Liver (tissue), 9 donors: ENCODE measurements around the gene LENG9. TPM values are rescaled to one million over a fixed set of nuclear protein-coding genes. Genes with fewer than 3 reads are reported as not detected.

Source experiments
- DNase-seq: peaks from one replicate; pipeline ENCODE4 v3.0.0-alpha.2; 2017; ENCODE audit warnings: low spot score
- H3K27ac ChIP-seq, 2 donors: one replicate each; pipeline ENCODE4 v1.7.0; 2013; ENCODE audit warnings: inconsistent platforms in 2 of 2, low read length in 2 of 2, control low read depth in 1 of 2, low read depth in 1 of 2, mild to moderate bottlenecking in 1 of 2
- H3K27me3 ChIP-seq, 4 donors: one replicate each; pipeline versions ENCODE4 v1.6.1 to v1.7.0; 2013; ENCODE audit warnings: low read length in 3 of 4, inconsistent platforms in 1 of 4, mild to moderate bottlenecking in 1 of 4, moderate library complexity in 1 of 4; ENCODE audit not compliant: control insufficient read depth in 4 of 4, insufficient read depth in 4 of 4
- H3K36me3 ChIP-seq, 4 donors: one replicate each; pipeline versions ENCODE4 v1.6.1 to v1.7.0; 2013; ENCODE audit warnings: low read length in 3 of 4, mild to moderate bottlenecking in 3 of 4, low read depth in 1 of 4, moderate library complexity in 1 of 4; ENCODE audit not compliant: control insufficient read depth in 4 of 4, insufficient read depth in 3 of 4
- H3K4me1 ChIP-seq, 4 donors: one replicate each; pipeline versions ENCODE4 v1.6.1 to v1.7.0; 2013; ENCODE audit warnings: low read length in 3 of 4, mild to moderate bottlenecking in 3 of 4, moderate library complexity in 1 of 4; ENCODE audit not compliant: control insufficient read depth in 4 of 4, insufficient read depth in 4 of 4
- H3K4me3 ChIP-seq, 3 donors: one replicate each; pipeline versions ENCODE4 v1.6.1 to v1.7.0; 2013; ENCODE audit warnings: low read length in 3 of 3, control low read depth in 1 of 3, low read depth in 1 of 3, mild to moderate bottlenecking in 1 of 3
- H3K9ac ChIP-seq, 2 donors: one replicate each; pipeline ENCODE4 v1.7.0; 2013; ENCODE audit warnings: low read length in 2 of 2, mild to moderate bottlenecking in 2 of 2, moderate library complexity in 2 of 2, control low read depth in 1 of 2, low read depth in 1 of 2
- H3K9me3 ChIP-seq, 4 donors: one replicate each; pipeline versions ENCODE4 v1.6.1 to v1.7.0; 2013; ENCODE audit warnings: low read length in 3 of 4; ENCODE audit not compliant: control insufficient read depth in 4 of 4
- EGR1 ChIP-seq, 2 donors: IDR thresholded peaks; 2 replicates each; pipeline ENCODE4 v1.6.1; 2016 to 2018; ENCODE audit warnings: antibody characterized with exemption in 2 of 2, low read depth in 2 of 2
- FOXA1 ChIP-seq: IDR thresholded peaks from 2 replicates; pipeline ENCODE4 v1.6.1; 2016; ENCODE audit warnings: antibody characterized with exemption
- FOXA2 ChIP-seq: IDR thresholded peaks from 2 replicates; pipeline ENCODE4 v1.6.1; 2016; ENCODE audit warnings: antibody characterized with exemption
- GABPA ChIP-seq, 2 donors: IDR thresholded peaks in 1 of 2; conservative IDR thresholded peaks in 1 of 2; 2 replicates each; pipeline ENCODE4 v1.6.1; 2016; ENCODE audit warnings: antibody characterized with exemption in 2 of 2, mild to moderate bottlenecking in 1 of 2, moderate library complexity in 1 of 2
- HNF4A ChIP-seq, 2 donors: conservative IDR thresholded peaks; 2 replicates each; pipeline ENCODE4 v1.6.1; 2016; ENCODE audit warnings: antibody characterized with exemption in 2 of 2, mild to moderate bottlenecking in 2 of 2
- HNF4G ChIP-seq: IDR thresholded peaks from 2 replicates; pipeline ENCODE4 v1.6.1; 2016; ENCODE audit warnings: antibody characterized with exemption
- JUND ChIP-seq, 2 donors: IDR thresholded peaks; 2 replicates each; pipeline ENCODE4 v1.6.1; 2016; ENCODE audit warnings: antibody characterized with exemption in 2 of 2
- NR2F2 ChIP-seq: IDR thresholded peaks from 2 replicates; pipeline ENCODE4 v1.6.1; 2016; ENCODE audit warnings: antibody characterized with exemption
- RAD21 ChIP-seq, 2 donors: IDR thresholded peaks; 2 replicates each; pipeline ENCODE4 v1.6.1; 2016; ENCODE audit warnings: antibody characterized with exemption in 2 of 2, mild to moderate bottlenecking in 2 of 2
- RXRA ChIP-seq, 2 donors: IDR thresholded peaks; 2 replicates each; pipeline ENCODE4 v1.6.1; 2017 to 2018; ENCODE audit warnings: antibody characterized with exemption in 2 of 2, mild to moderate bottlenecking in 1 of 2
- SP1 ChIP-seq: IDR thresholded peaks from 2 replicates; pipeline ENCODE4 v1.6.1; 2018; ENCODE audit warnings: antibody characterized with exemption, mild to moderate bottlenecking
- TAF1 ChIP-seq: conservative IDR thresholded peaks from 2 replicates; pipeline ENCODE4 v1.6.1; 2016; ENCODE audit warnings: antibody characterized with exemption, mild to moderate bottlenecking
- YY1 ChIP-seq: IDR thresholded peaks from 2 replicates; pipeline ENCODE4 v1.6.1; 2016; ENCODE audit warnings: antibody characterized with exemption, mild to moderate bottlenecking
- WGBS: extraction: QIAGEN DNeasy Blood & Tissue Kit; methylation state at CpG from one replicate; pipeline ENCODE4 v1.1.7; 2013; 5-methylcytosine and 5-hydroxymethylcytosine counted together
- polyA plus RNA-seq, 2 donors: library from polyadenylated mRNA; stranded (reverse) in 1 of 2; unstranded in 1 of 2; fragments of 200-250 nt in 1 of 2; fragments of >200 nt in 1 of 2; fragmentation: Nextera tagmentation in 1 of 2; extraction: Ambion mirVana in 1 of 2; gene quantifications; one replicate each; pipeline versions ENCODE4 v1.2.1 to v1.2.3, GENCODE V29; 2013 to 2015
- total RNA-seq, 2 donors: library from RNA; depleted of rRNA; stranded (reverse); fragments of >200 nt; gene quantifications; one replicate each; pipeline ENCODE4 v1.2.3, GENCODE V29; 2014
- TF ChIP-seq, protein P1 (sequence below): IDR thresholded peaks from 2 replicates; pipeline ENCODE4 v1.6.1; 2016; ENCODE audit warnings: antibody characterized with exemption
- TF ChIP-seq, protein P2 (sequence below): IDR thresholded peaks from 2 replicates; pipeline ENCODE4 v1.6.1; 2016; ENCODE audit warnings: antibody characterized with exemption
- TF ChIP-seq, protein P3 (sequence below): IDR thresholded peaks from 2 replicates; pipeline ENCODE4 v1.6.1; 2016; ENCODE audit warnings: antibody characterized with exemption, mild to moderate bottlenecking
- TF ChIP-seq, protein P4 (sequence below): IDR thresholded peaks from 2 replicates; pipeline ENCODE4 v1.6.1; 2016; ENCODE audit warnings: antibody characterized with exemption
- TF ChIP-seq, protein P5 (sequence below): fragments of 150-350 bp; IDR thresholded peaks from 2 replicates; pipeline ENCODE4 v1.5.1; 2017; ENCODE audit warnings: improper control_type of control experiment, low read depth, low read length; ENCODE audit not compliant: missing input control
- donor health status: healthy.
- donor health status: healthy.
- donor health status: healthy.
- donor health status: healthy.
- donor health status: healthy.

The LENG9 gene
- total and polyA plus RNA-seq, 4 donors, result 0.19 to 6.9 (median 2.0) TPM

DNA sequence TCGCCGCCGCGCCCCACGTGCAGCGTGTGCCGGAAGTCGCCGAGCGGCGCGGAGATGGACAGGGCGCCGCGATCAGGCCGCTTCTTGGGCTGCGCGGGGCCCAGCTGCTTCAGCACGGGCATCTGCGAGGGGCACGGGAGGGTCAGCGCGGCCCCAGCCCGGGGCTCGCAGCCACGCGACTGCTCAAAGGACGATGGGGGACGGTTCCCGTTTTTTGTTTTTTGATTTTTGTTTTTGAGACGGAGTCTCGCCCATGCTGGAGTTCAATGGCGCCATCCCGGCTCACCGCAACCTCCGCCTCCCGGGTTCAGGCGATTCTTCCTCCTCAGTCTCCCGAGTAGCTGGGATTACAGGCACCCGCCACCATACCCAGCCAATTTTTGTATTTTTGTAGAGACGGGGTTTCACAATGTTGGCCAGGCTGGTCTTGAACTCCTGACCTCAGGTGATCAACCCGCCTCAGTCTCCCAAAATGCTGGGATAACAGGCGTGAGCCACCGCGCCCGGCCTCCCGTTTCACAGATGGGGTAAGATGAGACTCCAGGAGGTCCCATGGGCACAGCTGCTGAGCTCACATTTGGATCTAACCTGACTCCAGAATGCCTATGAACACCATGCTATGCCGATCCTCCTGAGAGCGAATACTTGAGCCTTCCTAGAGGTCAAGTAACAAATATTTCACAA, 2.0 kb upstream of the LENG9 start:
- H3K4me1 ChIP-seq, result peaks cover 8 to 26% (median 17%) of the 10 kb centered on the region in 4 donors

More for the DNA sequence above, 2.0 kb upstream of the LENG9 start:
- peak overlapping the region in 1 of 3 donors; percentile 61 for H3K4me3 ChIP-seq
- no peak overlapping the region for H3K27ac ChIP-seq
- no peak for DNase-seq
- TF ChIP-seq, protein P1, sequence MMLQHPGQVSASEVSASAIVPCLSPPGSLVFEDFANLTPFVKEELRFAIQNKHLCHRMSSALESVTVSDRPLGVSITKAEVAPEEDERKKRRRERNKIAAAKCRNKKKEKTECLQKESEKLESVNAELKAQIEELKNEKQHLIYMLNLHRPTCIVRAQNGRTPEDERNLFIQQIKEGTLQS, result no peak
- TF ChIP-seq TAF1 (no peak), RAD21 (IDR thresholded peaks at IDR 0.05) (no peak), NR2F2 (no peak), GABPA (IDR thresholded peaks at IDR 0.05 in 1 of 2, conservative IDR thresholded peaks at IDR 0.05 in 1 of 2) (no peak), HNF4A (conservative IDR thresholded peaks at IDR 0.05) (no peak), JUND (IDR thresholded peaks at IDR 0.05) (no peak), YY1 (no peak), FOXA1 (no peak), EGR1 (IDR thresholded peaks at IDR 0.05; ENCODE audit: low read depth in 2 of 2) (no peak), FOXA2 (no peak), SP1 (no peak), HNF4G (no peak), RXRA (IDR thresholded peaks at IDR 0.05) (no peak)
- TF ChIP-seq, protein P2, sequence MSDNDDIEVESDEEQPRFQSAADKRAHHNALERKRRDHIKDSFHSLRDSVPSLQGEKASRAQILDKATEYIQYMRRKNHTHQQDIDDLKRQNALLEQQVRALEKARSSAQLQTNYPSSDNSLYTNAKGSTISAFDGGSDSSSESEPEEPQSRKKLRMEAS, result no peak
- TF ChIP-seq, protein P3, sequence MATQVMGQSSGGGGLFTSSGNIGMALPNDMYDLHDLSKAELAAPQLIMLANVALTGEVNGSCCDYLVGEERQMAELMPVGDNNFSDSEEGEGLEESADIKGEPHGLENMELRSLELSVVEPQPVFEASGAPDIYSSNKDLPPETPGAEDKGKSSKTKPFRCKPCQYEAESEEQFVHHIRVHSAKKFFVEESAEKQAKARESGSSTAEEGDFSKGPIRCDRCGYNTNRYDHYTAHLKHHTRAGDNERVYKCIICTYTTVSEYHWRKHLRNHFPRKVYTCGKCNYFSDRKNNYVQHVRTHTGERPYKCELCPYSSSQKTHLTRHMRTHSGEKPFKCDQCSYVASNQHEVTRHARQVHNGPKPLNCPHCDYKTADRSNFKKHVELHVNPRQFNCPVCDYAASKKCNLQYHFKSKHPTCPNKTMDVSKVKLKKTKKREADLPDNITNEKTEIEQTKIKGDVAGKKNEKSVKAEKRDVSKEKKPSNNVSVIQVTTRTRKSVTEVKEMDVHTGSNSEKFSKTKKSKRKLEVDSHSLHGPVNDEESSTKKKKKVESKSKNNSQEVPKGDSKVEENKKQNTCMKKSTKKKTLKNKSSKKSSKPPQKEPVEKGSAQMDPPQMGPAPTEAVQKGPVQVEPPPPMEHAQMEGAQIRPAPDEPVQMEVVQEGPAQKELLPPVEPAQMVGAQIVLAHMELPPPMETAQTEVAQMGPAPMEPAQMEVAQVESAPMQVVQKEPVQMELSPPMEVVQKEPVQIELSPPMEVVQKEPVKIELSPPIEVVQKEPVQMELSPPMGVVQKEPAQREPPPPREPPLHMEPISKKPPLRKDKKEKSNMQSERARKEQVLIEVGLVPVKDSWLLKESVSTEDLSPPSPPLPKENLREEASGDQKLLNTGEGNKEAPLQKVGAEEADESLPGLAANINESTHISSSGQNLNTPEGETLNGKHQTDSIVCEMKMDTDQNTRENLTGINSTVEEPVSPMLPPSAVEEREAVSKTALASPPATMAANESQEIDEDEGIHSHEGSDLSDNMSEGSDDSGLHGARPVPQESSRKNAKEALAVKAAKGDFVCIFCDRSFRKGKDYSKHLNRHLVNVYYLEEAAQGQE, result no peak
- TF ChIP-seq, protein P4, sequence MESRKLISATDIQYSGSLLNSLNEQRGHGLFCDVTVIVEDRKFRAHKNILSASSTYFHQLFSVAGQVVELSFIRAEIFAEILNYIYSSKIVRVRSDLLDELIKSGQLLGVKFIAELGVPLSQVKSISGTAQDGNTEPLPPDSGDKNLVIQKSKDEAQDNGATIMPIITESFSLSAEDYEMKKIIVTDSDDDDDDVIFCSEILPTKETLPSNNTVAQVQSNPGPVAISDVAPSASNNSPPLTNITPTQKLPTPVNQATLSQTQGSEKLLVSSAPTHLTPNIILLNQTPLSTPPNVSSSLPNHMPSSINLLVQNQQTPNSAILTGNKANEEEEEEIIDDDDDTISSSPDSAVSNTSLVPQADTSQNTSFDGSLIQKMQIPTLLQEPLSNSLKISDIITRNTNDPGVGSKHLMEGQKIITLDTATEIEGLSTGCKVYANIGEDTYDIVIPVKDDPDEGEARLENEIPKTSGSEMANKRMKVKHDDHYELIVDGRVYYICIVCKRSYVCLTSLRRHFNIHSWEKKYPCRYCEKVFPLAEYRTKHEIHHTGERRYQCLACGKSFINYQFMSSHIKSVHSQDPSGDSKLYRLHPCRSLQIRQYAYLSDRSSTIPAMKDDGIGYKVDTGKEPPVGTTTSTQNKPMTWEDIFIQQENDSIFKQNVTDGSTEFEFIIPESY, result no peak
- TF ChIP-seq, protein P5, sequence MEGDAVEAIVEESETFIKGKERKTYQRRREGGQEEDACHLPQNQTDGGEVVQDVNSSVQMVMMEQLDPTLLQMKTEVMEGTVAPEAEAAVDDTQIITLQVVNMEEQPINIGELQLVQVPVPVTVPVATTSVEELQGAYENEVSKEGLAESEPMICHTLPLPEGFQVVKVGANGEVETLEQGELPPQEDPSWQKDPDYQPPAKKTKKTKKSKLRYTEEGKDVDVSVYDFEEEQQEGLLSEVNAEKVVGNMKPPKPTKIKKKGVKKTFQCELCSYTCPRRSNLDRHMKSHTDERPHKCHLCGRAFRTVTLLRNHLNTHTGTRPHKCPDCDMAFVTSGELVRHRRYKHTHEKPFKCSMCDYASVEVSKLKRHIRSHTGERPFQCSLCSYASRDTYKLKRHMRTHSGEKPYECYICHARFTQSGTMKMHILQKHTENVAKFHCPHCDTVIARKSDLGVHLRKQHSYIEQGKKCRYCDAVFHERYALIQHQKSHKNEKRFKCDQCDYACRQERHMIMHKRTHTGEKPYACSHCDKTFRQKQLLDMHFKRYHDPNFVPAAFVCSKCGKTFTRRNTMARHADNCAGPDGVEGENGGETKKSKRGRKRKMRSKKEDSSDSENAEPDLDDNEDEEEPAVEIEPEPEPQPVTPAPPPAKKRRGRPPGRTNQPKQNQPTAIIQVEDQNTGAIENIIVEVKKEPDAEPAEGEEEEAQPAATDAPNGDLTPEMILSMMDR, result no peak
- peaks cover 0 to 13% (median 9%) of the 10 kb centered on the region in 4 donors for H3K36me3 ChIP-seq
- H3K27me3 ChIP-seq, result peaks cover 0 to 7% (median 0%) of the 10 kb centered on the region in 4 donors
- no peak overlapping the region for H3K9ac ChIP-seq
- H3K9me3 ChIP-seq, result no peaks in the 10 kb centered on the region
- WGBS, result 71% methylated on average over 49 of the region's 49 CpGs
